ENCODE results near the gene FCHSD2.

GRCh38 chr11:72788241-72788640, 353.9 kb downstream of the FCHSD2 start:
- no peak for TF ChIP-seq POLR2A (IDR thresholded peaks at IDR 0.05; ENCODE audit: low read depth, low read length)
- TF ChIP-seq POLR2AphosphoS5 (IDR thresholded peaks at IDR 0.05; ENCODE audit: low read depth, low read length), result no peak

Data from GM12892 (cell line).